GM12878 (cell line): Measurements from ENCODE around the gene NEB. TPM values are rescaled to one million over a fixed set of nuclear protein-coding genes. Genes with fewer than 3 reads are reported as not detected.

Experiments used
- ATAC-seq: fragments of 200-7000 bp; cut with Tn5 transposase; 3 replicates; pipeline ENCODE4 v1.9.1; 2020; ENCODE audit warnings: mild to moderate bottlenecking, moderate library complexity
- BruUV-seq: library from RNA; stranded (reverse); fragments of 400-500 nt; replicated peaks from 2 replicates; lab custom pipeline; 2021; lab: Mats Ljungman, UMichigan
- CTCF ChIA-PET: fragments of 300-600 bp; sonication (Branson Sonifier 250); formaldehyde crosslinking; extraction: SDS; loops from one replicate; lab custom pipeline; 2021; ENCODE audit warnings: inconsistent platforms; lab: Yijun Ruan, JAX
- POLR2A ChIA-PET: fragments of 350-600 bp; formaldehyde crosslinking; extraction: SDS; loops from one replicate; lab custom pipeline; 2021; ENCODE audit warnings: inconsistent platforms; lab: Charles Lee
- RAD21 ChIA-PET: fragments of 300-600 bp; sonication (Branson Sonifier 250); formaldehyde crosslinking; loops from one replicate; lab custom pipeline; 2023; ENCODE audit warnings: antibody characterized with exemption; ENCODE audit not compliant: unreplicated experiment; lab: Charles Lee
- SMC1A ChIA-PET: fragments of 300-600 bp; sonication (Branson Sonifier 250); formaldehyde crosslinking; loops from one replicate; lab custom pipeline; 2023; ENCODE audit not compliant: unreplicated experiment, uncharacterized antibody; lab: Charles Lee
- DNase-seq: peaks from one replicate; pipeline ENCODE4 v3.0.0-alpha.2; 2011; ENCODE audit warnings: low read depth, low spot score
- FAIRE-seq: peaks from 3 replicates; lab custom pipeline; 2011; peaks lifted over from hg19 to GRCh38; lab: Jason Lieb, UNC
- H2AFZ ChIP-seq: 2 replicates; pipeline ENCODE4 v1.6.0; 2011; ENCODE audit warnings: low read depth, low read length, control low read depth; ENCODE audit not compliant: control insufficient read depth
- H3K27ac ChIP-seq: 2 replicates; pipeline ENCODE4 v1.5.1; 2011; ENCODE audit warnings: control low read depth; ENCODE audit not compliant: control insufficient read depth, insufficient read depth
- H3K27me3 ChIP-seq, 2 experiments: replicated peaks in 1 of 2; 2 replicates each; pipeline versions ENCODE4 v1.6.0 to v1.6.1; 2011; ENCODE audit warnings: low read length in 1 of 2; ENCODE audit not compliant: control insufficient read depth in 2 of 2, insufficient read depth in 2 of 2
- H3K36me3 ChIP-seq, 2 experiments: 2 replicates each; pipeline ENCODE4 v1.5.1; 2011; ENCODE audit warnings: low read length in 1 of 2; ENCODE audit not compliant: control insufficient read depth in 2 of 2, insufficient read depth in 2 of 2
- H3K4me1 ChIP-seq: 2 replicates; pipeline ENCODE4 v1.6.1; 2011; ENCODE audit warnings: mild to moderate bottlenecking, low read length, moderate library complexity, mixed read lengths; ENCODE audit not compliant: control insufficient read depth, insufficient read depth
- H3K4me2 ChIP-seq: 2 replicates; pipeline ENCODE4 v1.6.0; 2011; ENCODE audit warnings: control low read depth; ENCODE audit not compliant: control insufficient read depth, insufficient read depth
- H3K4me3 ChIP-seq: fragments of 200-600 bp; sonication (generic); 2 replicates; pipeline ENCODE4 v1.5.1; 2016
- H3K79me2 ChIP-seq: 2 replicates; pipeline ENCODE4 v1.6.0; 2011; ENCODE audit warnings: low read length; ENCODE audit not compliant: control insufficient read depth, insufficient read depth
- H3K9ac ChIP-seq: 2 replicates; pipeline ENCODE4 v1.8.0; 2011; ENCODE audit warnings: low read length, control low read depth, mixed read lengths; ENCODE audit not compliant: control insufficient read depth, insufficient read depth
- H3K9me3 ChIP-seq: replicated peaks from 3 replicates; pipeline ENCODE4 v1.5.1; 2011; ENCODE audit warnings: mild to moderate bottlenecking, low read length; ENCODE audit not compliant: control insufficient read depth, insufficient read depth
- H4K20me1 ChIP-seq: 2 replicates; pipeline ENCODE4 v1.6.0; 2011; ENCODE audit not compliant: control insufficient read depth, insufficient read depth
- BMI1 ChIP-seq: fragments of 450-650 bp; IDR thresholded peaks from 2 replicates; pipeline ENCODE4 v1.6.1; 2016; ENCODE audit warnings: mild to moderate bottlenecking, moderate library complexity, borderline replicate concordance
- CREB1 ChIP-seq: IDR thresholded peaks from 2 replicates; pipeline ENCODE4 v1.6.1; 2012; ENCODE audit warnings: low read depth, mild to moderate bottlenecking, inconsistent platforms
- CREM ChIP-seq: IDR thresholded peaks from 2 replicates; pipeline ENCODE4 v1.6.1; 2014; ENCODE audit warnings: antibody characterized with exemption, low read depth
- EED ChIP-seq: sonication (generic); IDR thresholded peaks from 2 replicates; pipeline ENCODE4 v1.6.1; 2016; ENCODE audit warnings: antibody characterized with exemption, low read depth
- ETV6 ChIP-seq, 2 experiments: fragments of 450-650 bp in 1 of 2; IDR thresholded peaks in 1 of 2; conservative IDR thresholded peaks in 1 of 2; 2 replicates each; pipeline ENCODE4 v1.6.1; 2014; ENCODE audit warnings: antibody characterized with exemption in 1 of 2, borderline replicate concordance in 1 of 2, low read depth in 1 of 2, mild to moderate bottlenecking in 1 of 2, moderate library complexity in 1 of 2
- FOXK2 ChIP-seq: fragments of 450-650 bp; IDR thresholded peaks from 2 replicates; pipeline ENCODE4 v1.6.1; 2017; ENCODE audit warnings: mild to moderate bottlenecking, moderate library complexity
- MTA3 ChIP-seq: IDR thresholded peaks from 2 replicates; pipeline ENCODE4 v1.6.1; 2012; ENCODE audit warnings: low read length, inconsistent platforms, borderline replicate concordance
- SIX5 ChIP-seq: IDR thresholded peaks from 2 replicates; pipeline ENCODE4 v1.6.1; 2011; ENCODE audit warnings: mild to moderate bottlenecking, low read depth, low read length, moderate library complexity; ENCODE audit not compliant: severe bottlenecking
- SREBF2 ChIP-seq: IDR thresholded peaks from 2 replicates; pipeline ENCODE4 v1.6.1; 2012; ENCODE audit warnings: mild to moderate bottlenecking, low read length
- SUPT20H ChIP-seq: IDR thresholded peaks from 2 replicates; pipeline ENCODE4 v1.6.1; 2011; ENCODE audit warnings: low read depth, mild to moderate bottlenecking, low read length, moderate library complexity, borderline replicate concordance; ENCODE audit not compliant: control insufficient read depth
- ZBED1 ChIP-seq: IDR thresholded peaks from 2 replicates; pipeline ENCODE4 v1.6.1; 2016; ENCODE audit warnings: borderline replicate concordance
- ZNF384 ChIP-seq: IDR thresholded peaks from 2 replicates; pipeline ENCODE4 v1.6.1; 2012; ENCODE audit warnings: low read depth, mild to moderate bottlenecking, low read length, improper control_type of control experiment, borderline replicate concordance
- WGBS: methylation state at CpG from one replicate; pipeline ENCODE4 v1.1.6; 2016; ENCODE audit warnings: low lambda C conversion rate; ENCODE audit not compliant: insufficient replicate concordance, insufficient coverage; ENCODE audit errors: missing lambda C conversion rate; 5-methylcytosine and 5-hydroxymethylcytosine counted together
- in situ Hi-C: fragments of 300-500 bp; cut with MboI; formaldehyde crosslinking; loops from 9 replicates; pipeline ENCODE4 v1.14.3; 2018; ENCODE audit warnings: mixed read lengths
- intact Hi-C: fragments of 100-400 bp; cut with micrococcal nuclease; formaldehyde crosslinking; loops from one replicate; pipeline ENCODE4 v1.14.2; 2022; ENCODE audit not compliant: unreplicated experiment
- polyA plus RNA-seq, 11 experiments: library from polyadenylated mRNA; depleted of rRNA in 4 of 11; unstranded in 6 of 11; stranded (reverse) in 5 of 11; fragments of >200 nt; fragmentation: Nextera tagmentation in 4 of 11; fragmentation: Illumina TruSeq in 1 of 11; extraction: Ambion mirVana in 4 of 11; extraction: Trizol in 1 of 11; gene quantifications; 1 replicate in 1 of 11; 2 replicates in 10 of 11; pipeline versions ENCODE4 v1.2.1 to v1.2.3, GENCODE V29; 2011 to 2016; ENCODE audit warnings: inconsistent platforms in 2 of 11, missing spikeins in 2 of 11, low read depth in 1 of 11
- total RNA-seq, 4 experiments: library from RNA; depleted of rRNA in 3 of 4; stranded (reverse); fragments of >200 nt in 3 of 4; fragmentation: Illumina TruSeq in 1 of 4; extraction: Trizol in 1 of 4; gene quantifications; 2 replicates each; pipeline versions ENCODE4 v1.2.1 to v1.2.3, GENCODE V29; 2013 to 2021
- TF ChIP-seq, protein P1 (sequence below): fragments of 450-650 bp; IDR thresholded peaks from 2 replicates; pipeline ENCODE4 v1.6.1; 2016; ENCODE audit warnings: mild to moderate bottlenecking
- TF ChIP-seq, protein P2 (sequence below): fragments of 450-650 bp; conservative IDR thresholded peaks from 2 replicates; pipeline ENCODE4 v1.6.1; 2017; ENCODE audit warnings: mild to moderate bottlenecking, moderate library complexity
- TF ChIP-seq, protein P3 (sequence below): IDR thresholded peaks from 2 replicates; pipeline ENCODE4 v1.6.1; 2011; ENCODE audit warnings: low read depth, low read length, improper control_type of control experiment, borderline replicate concordance

The NEB gene
- total and polyA plus RNA-seq, 10 of the 15 experiments (the other 5 are each of a cell fraction or from before 2014, with no cell fraction given) = 0.04 to 0.77 (median 0.12) TPM

DNA sequence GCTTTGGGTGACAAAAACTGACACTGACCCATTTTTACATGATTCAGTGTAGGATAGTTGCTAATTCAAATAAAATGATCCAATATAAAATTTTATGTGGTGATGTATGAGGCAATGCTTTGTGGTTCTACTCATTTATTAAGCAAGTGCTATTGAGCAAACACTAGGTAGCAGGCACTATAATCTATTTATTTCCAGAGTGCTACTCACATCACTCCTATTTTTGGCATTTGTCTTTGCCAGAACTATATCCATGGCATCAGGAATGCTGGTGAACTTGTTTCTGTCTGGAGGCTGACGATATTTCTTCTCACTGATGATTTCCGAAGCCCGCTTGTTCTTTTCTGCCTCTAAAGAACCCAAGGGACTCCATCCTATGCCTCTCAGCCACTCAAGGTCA lies 84.3 kb downstream of the NEB start:
- no peak for ATAC-seq
- ChIA-PET SMC1A (interaction anchor here (1.2 kb wide), 1 partner anchor 605 kb away, joined by 3 read pairs; no protein-coding TSS in a partner anchor), CTCF (interaction anchor here (1.8 to 2.1 kb wide), 2 partner anchors 11 to 23 kb away, joined by 4 to 6 read pairs; no protein-coding TSS in a partner anchor), POLR2A (no interaction called here), RAD21 (no interaction called here)
- Histone ChIP-seq H4K20me1 (no peaks in the 10 kb centered on the region), H3K4me3 (no peak overlapping the region), H3K4me1 (no peaks in the 10 kb centered on the region), H3K9me3 (no peaks in the 10 kb centered on the region), H2AFZ (no peak overlapping the region), H3K27ac (no peak overlapping the region), H3K79me2 (no peaks in the 10 kb centered on the region), H3K9ac (no peak overlapping the region), H3K36me3 (no peaks in the 10 kb centered on the region), H3K27me3 (no peaks in the 10 kb centered on the region; a peak in 1 of 4 replicates), H3K4me2 (no peak overlapping the region)
- in situ Hi-C loops = no loop called here
- TF ChIP-seq FOXK2 = no peak
- no peak for TF ChIP-seq CREB1
- TF ChIP-seq ETV6 (conservative IDR thresholded peaks at IDR 0.05 in 1 of 2, IDR thresholded peaks at IDR 0.05 in 1 of 2; ENCODE audit: borderline replicate concordance in 1 of 2, low read depth in 1 of 2) = no peak
- no peak for TF ChIP-seq ZNF384
- intact Hi-C loops = no loop called here
- BruUV-seq = no TSS peak
- DNase-seq = no peak
- 83% methylated on average over 3 of the region's 3 CpGs for WGBS
- FAIRE-seq = no peak

DNA sequence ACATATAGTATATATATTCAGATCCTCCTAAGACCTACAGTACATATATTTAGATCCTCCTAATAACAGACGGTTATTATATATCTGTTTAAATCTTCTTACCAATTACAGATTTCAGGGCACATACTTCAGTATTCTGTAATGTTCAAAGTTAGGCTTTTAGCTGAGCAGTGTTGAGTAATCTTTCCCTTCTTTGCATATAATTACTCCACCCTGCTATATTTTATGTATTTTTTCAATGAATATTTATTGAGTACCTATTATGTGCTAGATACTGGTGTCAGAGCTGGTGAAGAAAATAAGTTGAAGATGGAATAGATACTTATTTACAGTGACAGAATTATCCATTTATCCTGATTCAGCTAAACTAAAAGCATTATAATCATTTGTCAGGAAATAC lies 84.9 kb downstream of the NEB start:
- Histone ChIP-seq H3K36me3 (no peaks in the 10 kb centered on the region), H3K27me3 (no peaks in the 10 kb centered on the region; a peak in 1 of 4 replicates), H3K9ac (no peak overlapping the region), H3K79me2 (no peaks in the 10 kb centered on the region), H4K20me1 (no peaks in the 10 kb centered on the region), H3K4me2 (no peak overlapping the region), H2AFZ (no peak overlapping the region), H3K9me3 (no peaks in the 10 kb centered on the region), H3K27ac (no peak overlapping the region), H3K4me1 (no peaks in the 10 kb centered on the region), H3K4me3 (no peak overlapping the region)
- ChIA-PET POLR2A (no interaction called here), CTCF (interaction anchor here (1.8 kb wide), 1 partner anchor 22 kb away, joined by 4 read pairs; no protein-coding TSS in a partner anchor), SMC1A (no interaction called here), RAD21 (no interaction called here)
- DNase-seq (no peak), FAIRE-seq (no peak), ATAC-seq (no peak)
- intact Hi-C loops = no loop called here
- BruUV-seq = no TSS peak
- 23% methylated on average over 1 of the region's 1 CpG for WGBS
- in situ Hi-C loops = no loop called here
- TF ChIP-seq, protein P1, sequence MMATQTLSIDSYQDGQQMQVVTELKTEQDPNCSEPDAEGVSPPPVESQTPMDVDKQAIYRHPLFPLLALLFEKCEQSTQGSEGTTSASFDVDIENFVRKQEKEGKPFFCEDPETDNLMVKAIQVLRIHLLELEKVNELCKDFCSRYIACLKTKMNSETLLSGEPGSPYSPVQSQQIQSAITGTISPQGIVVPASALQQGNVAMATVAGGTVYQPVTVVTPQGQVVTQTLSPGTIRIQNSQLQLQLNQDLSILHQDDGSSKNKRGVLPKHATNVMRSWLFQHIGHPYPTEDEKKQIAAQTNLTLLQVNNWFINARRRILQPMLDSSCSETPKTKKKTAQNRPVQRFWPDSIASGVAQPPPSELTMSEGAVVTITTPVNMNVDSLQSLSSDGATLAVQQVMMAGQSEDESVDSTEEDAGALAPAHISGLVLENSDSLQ = no peak
- TF ChIP-seq, protein P2, sequence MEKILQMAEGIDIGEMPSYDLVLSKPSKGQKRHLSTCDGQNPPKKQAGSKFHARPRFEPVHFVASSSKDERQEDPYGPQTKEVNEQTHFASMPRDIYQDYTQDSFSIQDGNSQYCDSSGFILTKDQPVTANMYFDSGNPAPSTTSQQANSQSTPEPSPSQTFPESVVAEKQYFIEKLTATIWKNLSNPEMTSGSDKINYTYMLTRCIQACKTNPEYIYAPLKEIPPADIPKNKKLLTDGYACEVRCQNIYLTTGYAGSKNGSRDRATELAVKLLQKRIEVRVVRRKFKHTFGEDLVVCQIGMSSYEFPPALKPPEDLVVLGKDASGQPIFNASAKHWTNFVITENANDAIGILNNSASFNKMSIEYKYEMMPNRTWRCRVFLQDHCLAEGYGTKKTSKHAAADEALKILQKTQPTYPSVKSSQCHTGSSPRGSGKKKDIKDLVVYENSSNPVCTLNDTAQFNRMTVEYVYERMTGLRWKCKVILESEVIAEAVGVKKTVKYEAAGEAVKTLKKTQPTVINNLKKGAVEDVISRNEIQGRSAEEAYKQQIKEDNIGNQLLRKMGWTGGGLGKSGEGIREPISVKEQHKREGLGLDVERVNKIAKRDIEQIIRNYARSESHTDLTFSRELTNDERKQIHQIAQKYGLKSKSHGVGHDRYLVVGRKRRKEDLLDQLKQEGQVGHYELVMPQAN = no peak
- TF ChIP-seq SREBF2 = no peak
- TF ChIP-seq EED = no peak
- no peak for TF ChIP-seq SUPT20H
- no peak for TF ChIP-seq MTA3
- no peak for TF ChIP-seq FOXK2
- no peak for TF ChIP-seq SIX5
- TF ChIP-seq BMI1 = no peak
- TF ChIP-seq CREM = no peak
- TF ChIP-seq ZBED1 = no peak
- TF ChIP-seq, protein P3, sequence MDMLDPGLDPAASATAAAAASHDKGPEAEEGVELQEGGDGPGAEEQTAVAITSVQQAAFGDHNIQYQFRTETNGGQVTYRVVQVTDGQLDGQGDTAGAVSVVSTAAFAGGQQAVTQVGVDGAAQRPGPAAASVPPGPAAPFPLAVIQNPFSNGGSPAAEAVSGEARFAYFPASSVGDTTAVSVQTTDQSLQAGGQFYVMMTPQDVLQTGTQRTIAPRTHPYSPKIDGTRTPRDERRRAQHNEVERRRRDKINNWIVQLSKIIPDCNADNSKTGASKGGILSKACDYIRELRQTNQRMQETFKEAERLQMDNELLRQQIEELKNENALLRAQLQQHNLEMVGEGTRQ = no peak
